Aorta (tissue), 5 donors: ENCODE results near the gene PRPF8. TPM values are rescaled to one million over a fixed set of nuclear protein-coding genes. Genes with fewer than 3 reads are reported as not detected.

Experiments
- ATAC-seq: fragments of 200-7000 bp; cut with Tn5 transposase; one replicate; pipeline ENCODE4 v1.9.1; 2022; ENCODE audit warnings: moderate library complexity; ENCODE audit not compliant: low FRiP score
- DNase-seq, 2 donors: peaks; one replicate each; pipeline ENCODE4 v3.0.0-alpha.2; 2020
- H3K27ac ChIP-seq, 2 donors: one replicate each; pipeline ENCODE4 v1.5.1; 2013; ENCODE audit warnings: low read length in 2 of 2, mild to moderate bottlenecking in 2 of 2, moderate library complexity in 2 of 2, control low read depth in 1 of 2, inconsistent platforms in 1 of 2, low read depth in 1 of 2
- H3K27me3 ChIP-seq, 2 donors: one replicate each; pipeline ENCODE4 v1.6.1; 2013; ENCODE audit warnings: control low read depth in 1 of 2, low read length in 1 of 2, mild to moderate bottlenecking in 1 of 2, moderate library complexity in 1 of 2; ENCODE audit not compliant: insufficient read depth in 2 of 2, control insufficient read depth in 1 of 2
- H3K36me3 ChIP-seq, 2 donors: one replicate each; pipeline ENCODE4 v1.6.1; 2013; ENCODE audit warnings: control low read depth in 1 of 2, low read length in 1 of 2, mild to moderate bottlenecking in 1 of 2; ENCODE audit not compliant: insufficient read depth in 2 of 2, control insufficient read depth in 1 of 2
- H3K4me1 ChIP-seq, 2 donors: one replicate each; pipeline ENCODE4 v1.6.1; 2013; ENCODE audit warnings: low read length in 2 of 2, control low read depth in 1 of 2, mild to moderate bottlenecking in 1 of 2, moderate library complexity in 1 of 2; ENCODE audit not compliant: insufficient read depth in 2 of 2, control insufficient read depth in 1 of 2
- H3K4me3 ChIP-seq, 2 donors: one replicate each; pipeline ENCODE4 v1.5.1; 2013; ENCODE audit warnings: low read length in 2 of 2, control low read depth in 1 of 2, mild to moderate bottlenecking in 1 of 2
- H3K9me3 ChIP-seq: one replicate; pipeline ENCODE4 v1.6.1; 2013; ENCODE audit warnings: mild to moderate bottlenecking, low read length; ENCODE audit not compliant: control insufficient read depth
- WGBS, 2 donors: extraction: QIAGEN DNeasy Blood & Tissue Kit; methylation state at CpG; one replicate each; pipeline ENCODE4 v1.1.7; 2013; 5-methylcytosine and 5-hydroxymethylcytosine counted together
- intact Hi-C, 2 donors: fragments of 100-400 bp; cut with DNase I; formaldehyde crosslinking; loops; one replicate each; pipeline versions ENCODE4 v1.14.2 to v1.15.0; 2022
- long read RNA-seq, 2 donors: library from polyadenylated mRNA; unstranded; transcript quantifications; one replicate each; pipeline ENCODE4 v2.0.0, GENCODE V29; 2020 to 2021
- polyA plus RNA-seq, 2 donors: library from polyadenylated mRNA; stranded (reverse); fragments of 200-250 nt; gene quantifications; one replicate each; pipeline ENCODE4 v1.2.3, GENCODE V29; 2013
- total RNA-seq, 2 donors: library from RNA; stranded (reverse); fragmentation: NEBNext Ultra II Directional; extraction: Animal tissue kit (Norgen Biotek cat#: 25700); gene quantifications; one replicate each; pipeline ENCODE4 v1.2.1, GENCODE V29; 2021
- donor health status: healthy with polysubstance abuse.
- donor health status: Bipolar disorder and iron deficiency.
- donor health status: DM: no; HTN: no; CAD: no.
- donor health status: DM: no; HTN: no; CAD: no.
- donor health status: DM: yes; HTN: yes; CAD: no.

Gene PRPF8
- 100 to 1,000 TPM; 183 to 235 TPM for total RNA-seq
- 10 to 100 TPM; 14.7 to 88.9 TPM for polyA plus RNA-seq
- long read RNA-seq, donor 1, partial matches to known transcripts: 70 of 78 reads
- long read RNA-seq, donor 1, other reads (novel, unspliced or antisense): 7 of 78 reads
- long read RNA-seq, donor 2, full-length matches to known transcripts: 3 of 63 reads
- long read RNA-seq, donor 2, partial matches to known transcripts: 50 of 63 reads
- long read RNA-seq, donor 2, other reads (novel, unspliced or antisense): 10 of 63 reads

DNA sequence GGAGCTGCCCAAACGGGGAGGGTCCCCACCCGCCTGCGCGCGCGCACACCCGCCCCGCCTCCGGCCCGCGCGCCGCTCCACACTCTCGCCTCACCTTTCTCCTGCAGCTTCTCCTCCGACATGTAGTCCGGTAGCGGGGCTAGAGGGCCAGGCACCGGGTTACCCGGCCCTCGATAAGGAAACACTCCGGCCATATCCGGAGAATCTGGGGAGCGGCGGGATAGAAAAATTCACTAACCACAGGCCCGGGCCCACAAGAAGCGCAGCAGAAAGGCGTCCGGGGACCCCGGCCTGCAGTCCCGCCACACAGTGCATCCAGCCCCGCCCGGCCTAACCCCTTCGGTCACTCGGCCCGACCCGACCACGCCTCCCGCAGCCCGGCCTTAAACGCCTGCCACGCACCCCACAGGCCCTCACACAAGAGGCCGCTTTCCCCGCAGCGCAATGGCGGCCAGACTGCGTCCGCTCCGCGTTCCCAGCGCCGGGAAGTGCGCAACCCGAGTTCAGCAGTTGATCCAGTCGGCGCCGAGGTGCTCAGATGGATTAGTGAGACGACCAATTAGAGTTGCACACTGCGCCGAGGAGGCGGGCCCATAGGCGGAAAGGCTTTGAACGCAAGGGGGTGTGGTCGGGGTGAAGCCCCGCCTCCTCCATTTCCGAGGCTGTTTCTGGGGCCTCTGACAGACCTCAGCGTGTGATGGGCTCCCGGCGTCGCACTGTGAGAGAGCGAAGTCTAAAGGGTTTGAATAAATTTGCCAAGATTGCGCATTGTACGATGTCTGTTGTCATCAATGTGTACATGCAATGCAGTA lies at the start of gene PRPF8:
Gene PRPF8, minus strand, starts transcription at position 490 of the 812 bp plus-strand sequence. Its CDS starts 296 bp downstream, at position 194.
- Histone ChIP-seq H3K27ac (peak within 1 kb of the TSS in 1 of 2 donors; percentile 81), H3K27me3 (no peaks in the 10 kb centered on the region), H3K4me3 (peak within 1 kb of the TSS; percentile 55 to 73), H3K36me3 (peaks cover 6 to 10% of the 10 kb centered on the region in 2 donors), H3K4me1 (peaks cover 0 to 4% of the 10 kb centered on the region in 2 donors), H3K9me3 (no peaks in the 10 kb centered on the region)
- 0% methylated on average over 66 to 72 of the region's 72 CpGs for WGBS, 2 donors
- ATAC-seq: peak; percentile 100
- intact Hi-C loops: loop anchor here in 1 of 2 donors (1.0 kb wide), 1 partner anchor 27 kb away; no protein-coding TSS in a partner anchor
- DNase-seq: peak; percentile 99

DNA sequence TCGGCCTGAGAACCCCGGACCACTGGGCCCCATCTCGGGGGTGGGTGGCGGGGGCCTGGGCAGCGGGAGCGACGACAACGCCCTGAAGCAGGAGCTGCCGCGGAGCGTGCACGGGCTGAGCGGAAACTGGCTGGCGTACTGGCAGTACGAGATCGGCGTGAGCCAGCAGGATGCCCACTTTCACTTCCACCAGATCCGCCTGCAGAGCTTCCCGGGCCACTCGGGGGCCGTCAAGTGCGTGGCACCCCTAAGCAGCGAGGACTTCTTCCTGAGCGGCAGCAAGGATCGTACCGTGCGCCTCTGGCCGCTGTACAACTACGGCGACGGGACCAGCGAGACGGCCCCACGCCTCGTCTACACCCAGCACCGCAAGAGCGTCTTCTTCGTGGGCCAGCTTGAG lies 49.1 kb upstream of the PRPF8 start:
- WGBS, 2 donors: 95 to 96% methylated on average over 37 to 38 of the region's 38 CpGs
- no peak for DNase-seq
- Histone ChIP-seq H3K36me3 (peaks cover 0 to 1% of the 10 kb centered on the region in 2 donors), H3K4me1 (no peaks in the 10 kb centered on the region), H3K27me3 (no peaks in the 10 kb centered on the region), H3K27ac (no peak overlapping the region), H3K4me3 (no peak overlapping the region), H3K9me3 (no peaks in the 10 kb centered on the region)
- ATAC-seq: no peak
- intact Hi-C loops: no loop called here

DNA sequence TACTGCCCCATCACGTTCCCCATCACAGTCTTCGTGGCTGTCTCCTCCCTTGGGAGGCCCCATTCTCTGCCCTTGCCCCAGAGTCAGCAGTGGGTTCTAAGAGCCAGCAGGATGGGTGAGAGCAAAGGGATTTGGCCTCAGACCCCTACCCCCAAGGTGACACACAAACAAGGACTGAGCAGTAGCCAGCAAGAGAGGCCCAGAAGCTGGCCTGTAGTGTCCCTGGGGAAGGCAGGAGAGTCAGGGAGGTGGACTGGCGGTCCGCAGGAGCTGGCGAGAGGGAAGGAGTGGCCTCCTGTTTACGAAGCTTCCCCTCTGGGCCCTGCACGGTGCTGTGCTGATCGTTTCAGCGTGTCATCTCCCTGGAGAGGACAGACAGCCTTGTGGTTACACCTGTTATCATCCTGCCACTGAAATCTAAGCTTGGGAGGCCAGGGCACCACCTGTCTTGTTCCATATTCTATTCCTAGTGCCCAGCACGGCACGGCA lies 48.2 kb upstream of the PRPF8 start:
- DNase-seq: no peak
- H3K36me3 ChIP-seq: peaks cover 0 to 1% of the 10 kb centered on the region in 2 donors
- no peak overlapping the region for H3K4me3 ChIP-seq
- H3K27me3 ChIP-seq: no peaks in the 10 kb centered on the region
- H3K4me1 ChIP-seq: no peaks in the 10 kb centered on the region
- ATAC-seq: no peak
- WGBS, 2 donors: 77 to 88% methylated on average over 11 of the region's 11 CpGs
- H3K27ac ChIP-seq: no peak overlapping the region
- intact Hi-C loops: no loop called here
- no peaks in the 10 kb centered on the region for H3K9me3 ChIP-seq

DNA sequence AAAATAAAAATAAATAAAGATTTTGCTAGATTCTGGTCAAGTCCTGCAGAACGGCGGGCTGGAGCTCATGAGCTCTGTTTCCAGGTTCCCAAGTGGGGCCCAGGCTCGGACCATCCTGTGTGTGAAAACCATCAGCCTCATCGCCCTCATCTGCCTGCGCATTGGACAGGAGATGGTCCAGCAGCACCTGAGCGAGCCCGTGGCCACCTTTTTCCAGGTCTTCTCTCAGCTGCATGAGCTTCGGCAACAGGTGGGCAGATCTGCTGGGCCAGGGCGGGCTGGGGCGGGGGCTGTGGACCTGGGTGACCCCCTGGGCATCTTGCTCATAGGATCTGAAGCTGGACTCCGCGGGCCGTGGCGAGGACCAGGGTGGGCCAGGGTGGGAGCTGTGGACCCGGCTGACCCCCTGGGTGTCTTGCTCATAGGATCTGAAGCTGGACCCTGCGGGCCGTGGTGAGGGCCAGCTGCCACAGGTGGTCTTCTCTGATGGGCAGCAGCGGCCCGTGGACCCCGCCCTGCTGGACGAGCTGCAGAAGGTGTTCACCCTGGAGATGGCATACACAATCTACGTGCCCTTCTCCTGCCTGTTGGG lies 47.7 kb upstream of the PRPF8 start:
- intact Hi-C loops: no loop called here
- Histone ChIP-seq H3K27me3 (no peaks in the 10 kb centered on the region), H3K27ac (no peak overlapping the region), H3K4me3 (no peak overlapping the region), H3K4me1 (no peaks in the 10 kb centered on the region), H3K36me3 (peaks cover 0 to 1% of the 10 kb centered on the region in 2 donors), H3K9me3 (no peaks in the 10 kb centered on the region)
- 91 to 94% methylated on average over 21 to 22 of the region's 22 CpGs for WGBS, 2 donors
- ATAC-seq (no peak), DNase-seq (no peak)

DNA sequence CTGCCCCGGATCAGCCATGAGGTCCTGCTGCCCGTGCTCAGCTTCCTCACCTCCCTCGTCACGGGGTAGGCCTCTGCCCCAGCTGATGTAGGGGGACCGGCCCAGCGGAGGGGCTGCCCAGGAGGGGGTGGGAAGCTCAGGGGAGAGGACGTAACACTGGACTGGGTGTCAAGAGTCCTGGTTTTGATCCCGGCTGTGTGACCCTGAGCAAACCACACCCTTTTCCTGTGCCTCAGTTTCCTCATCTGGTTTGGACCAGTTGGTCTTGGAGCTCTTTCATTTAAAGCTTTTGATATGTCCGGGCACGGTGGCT lies 46.5 kb upstream of the PRPF8 start:
- H3K27me3 ChIP-seq: no peaks in the 10 kb centered on the region
- 86 to 93% methylated on average over 10 of the region's 10 CpGs for WGBS, 2 donors
- intact Hi-C loops: no loop called here
- no peaks in the 10 kb centered on the region for H3K9me3 ChIP-seq
- no peak for ATAC-seq
- H3K27ac ChIP-seq: no peak overlapping the region
- H3K4me1 ChIP-seq: no peaks in the 10 kb centered on the region
- H3K36me3 ChIP-seq: peaks cover 0 to 1% of the 10 kb centered on the region in 2 donors
- no peak for DNase-seq
- H3K4me3 ChIP-seq: no peak overlapping the region

DNA sequence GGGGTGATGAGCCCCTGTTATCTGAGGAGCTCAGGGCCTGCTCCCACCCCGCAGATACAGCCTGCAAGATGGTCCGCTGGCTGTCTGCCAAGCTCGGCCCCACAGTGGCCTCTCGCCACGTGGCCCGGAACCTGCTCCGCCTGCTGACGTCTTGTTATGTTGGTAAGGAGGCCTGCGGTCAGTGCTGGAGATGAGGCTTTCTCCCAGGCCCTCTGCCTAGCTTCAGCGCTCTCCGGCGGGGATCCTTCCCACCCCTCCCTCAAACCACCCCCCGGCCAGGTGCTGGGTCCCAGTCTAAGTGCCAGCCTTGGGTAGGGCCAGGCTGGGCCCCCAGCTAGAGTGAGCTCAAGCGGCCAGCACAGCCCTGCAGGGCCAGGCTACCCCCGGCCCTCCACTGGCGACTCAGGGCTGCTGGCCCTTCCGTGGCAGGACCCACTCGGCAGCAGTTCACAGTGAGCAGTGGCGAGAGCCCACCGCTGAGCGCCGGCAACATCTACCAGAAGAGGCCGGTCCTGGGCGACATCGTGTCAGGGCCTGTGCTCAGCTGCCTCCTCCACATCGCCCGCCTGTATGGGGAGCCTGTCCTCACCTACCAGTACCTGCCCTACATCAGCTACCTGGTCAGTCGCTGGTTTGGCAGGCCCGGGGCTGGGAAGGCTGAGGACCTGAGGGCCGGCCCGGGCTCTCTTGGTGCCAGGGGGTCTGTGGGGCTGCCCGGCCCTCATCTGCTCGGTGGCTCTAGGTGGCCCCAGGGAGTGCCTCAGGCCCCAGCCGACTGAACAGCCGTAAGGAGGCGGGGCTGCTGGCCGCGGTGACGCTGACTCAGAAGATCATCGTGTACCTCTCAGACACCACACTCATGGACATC lies 45.9 kb upstream of the PRPF8 start:
- intact Hi-C loops: no loop called here
- 86 to 89% methylated on average over 39 to 40 of the region's 40 CpGs for WGBS, 2 donors

DNA sequence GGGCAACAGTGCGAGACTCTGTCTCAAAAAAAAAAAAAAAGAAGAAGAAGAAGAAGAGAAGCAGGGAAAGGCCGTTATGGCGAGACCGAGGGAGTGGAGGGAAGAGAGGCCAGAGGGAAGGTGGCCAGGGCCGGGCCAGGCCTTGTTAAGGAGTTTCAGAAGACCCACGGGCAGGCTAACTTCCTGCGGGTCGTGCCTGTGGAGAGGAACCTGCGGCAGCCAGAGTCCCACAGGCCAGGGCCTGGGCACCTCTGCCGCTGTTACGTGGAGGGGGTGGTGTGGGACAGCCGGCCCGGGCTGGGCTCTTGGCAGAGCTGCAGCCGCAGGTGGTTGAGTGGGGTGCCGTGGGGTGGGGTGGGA lies 45.3 kb upstream of the PRPF8 start:
- intact Hi-C loops: loop anchor here in 1 of 2 donors (10.0 kb wide), 3 partner anchors 105 to 315 kb away; partner anchors contain the start of genes OVCA2 and RPA1
- Histone ChIP-seq H3K27ac (no peak overlapping the region), H3K4me3 (no peak overlapping the region), H3K9me3 (no peaks in the 10 kb centered on the region), H3K36me3 (peaks cover 0 to 1% of the 10 kb centered on the region in 2 donors), H3K4me1 (no peaks in the 10 kb centered on the region), H3K27me3 (no peaks in the 10 kb centered on the region)
- ATAC-seq (peak; percentile 21), DNase-seq (no peak)
- 84 to 88% methylated on average over 15 of the region's 15 CpGs for WGBS, 2 donors

More for the DNA sequence above, 45.9 kb upstream of the PRPF8 start:
- no peak overlapping the region for H3K4me3 ChIP-seq
- peaks cover 0 to 1% of the 10 kb centered on the region in 2 donors for H3K36me3 ChIP-seq
- H3K9me3 ChIP-seq: no peaks in the 10 kb centered on the region
- no peaks in the 10 kb centered on the region for H3K4me1 ChIP-seq
- H3K27me3 ChIP-seq: no peaks in the 10 kb centered on the region
- H3K27ac ChIP-seq: no peak overlapping the region
- peak; percentile 80 to 93 for DNase-seq
- ATAC-seq: peak; percentile 80
